Stimulated activated CD8-positive, alpha-beta memory T cell treated with anti-CD3 and anti-CD28 coated beads, Interleukin-12 subunit alpha, Interleukin-12 subunit beta, amount 100 ng/mL, for 24 hours (primary cell): ENCODE results near the gene TEKT5.
"Not testable (repeated sequence)": the region's sequence is repeated elsewhere in the genome, so short reads cannot be mapped to it uniquely, and the experiment has no call there.

ENCODE experiments used
- DNase-seq: peaks from one replicate; pipeline ENCODE4 v3.0.0-alpha.2; 2020; ENCODE audit errors: extremely low read depth

TEKT5 gene

GRCh38 chr16:10694830-10695229 lies at the start of gene TEKT5:
TSS of gene TEKT5 (minus strand) at chr16:10694930. CDS start at chr16:10694873, 57 bp downstream.
- no peak for DNase-seq

- peak; percentile 97 for DNase-seq
These were observed 49.1 kb upstream of the TEKT5 start, which contains the start of gene NUBP1 for GRCh38 chr16:10743610-10744369. TSS of gene NUBP1 (plus strand) at chr16:10743842. CDS start at chr16:10743864, 22 bp downstream.

- DNase-seq: no peak
These were observed 48.5 kb upstream of the TEKT5 start for GRCh38 chr16:10743227-10743609.

- no peak for DNase-seq
These were observed 47.1 kb upstream of the TEKT5 start for GRCh38 chr16:10741844-10742243.

- DNase-seq: not testable (repeated sequence)
These were observed 46.5 kb upstream of the TEKT5 start for GRCh38 chr16:10741249-10741648.

GRCh38 chr16:10740845-10741208 lies 46.1 kb upstream of the TEKT5 start:
- DNase-seq: no peak

- no peak for DNase-seq
These were observed 45.5 kb upstream of the TEKT5 start for GRCh38 chr16:10740000-10740844.

- no peak for DNase-seq
These were observed 43.7 kb upstream of the TEKT5 start for GRCh38 chr16:10738231-10739077.

- no peak for DNase-seq
These were observed 42.4 kb upstream of the TEKT5 start for GRCh38 chr16:10737068-10737625.

- DNase-seq: no peak
These were observed 37.1 kb upstream of the TEKT5 start for GRCh38 chr16:10731790-10732189.

GRCh38 chr16:10729104-10730048 lies 34.6 kb upstream of the TEKT5 start:
- DNase-seq: no peak

GRCh38 chr16:10728003-10728887 lies 33.5 kb upstream of the TEKT5 start:
- DNase-seq: no peak

- no peak for DNase-seq
These were observed 14.2 kb upstream of the TEKT5 start for GRCh38 chr16:10708969-10709368.

- DNase-seq: no peak
These were observed 5.0 kb upstream of the TEKT5 start for GRCh38 chr16:10699756-10700155.

GRCh38 chr16:10694306-10694705 lies 424 bp downstream of the TEKT5 start:
- DNase-seq: no peak

GRCh38 chr16:10693889-10694288 lies 841 bp downstream of the TEKT5 start:
- DNase-seq: no peak

- DNase-seq: no peak
These were observed 2.3 kb downstream of the TEKT5 start for GRCh38 chr16:10692470-10692869.

GRCh38 chr16:10688726-10689125 lies 6.0 kb downstream of the TEKT5 start:
- DNase-seq: no peak

- DNase-seq: no peak
These were observed 6.4 kb downstream of the TEKT5 start for GRCh38 chr16:10688291-10688690.

- DNase-seq: no peak
These were observed 9.0 kb downstream of the TEKT5 start for GRCh38 chr16:10685709-10686108.
